HepG2 (cell line): ENCODE results near the gene ZNF765. TPM values are rescaled to one million over a fixed set of nuclear protein-coding genes. Genes with fewer than 3 reads are reported as not detected.

Source experiments
- MAZ ChIP-seq, 2 experiments: sonication (generic) in 1 of 2; formaldehyde crosslinking in 1 of 2; IDR thresholded peaks; 2 replicates each; pipeline versions ENCODE4 v1.5.0 to v1.6.1; 2012 to 2020; ENCODE audit warnings: low read depth in 2 of 2, mild to moderate bottlenecking in 2 of 2, borderline replicate concordance in 1 of 2, improper control_type of control experiment in 1 of 2, low read length in 1 of 2, missing genetic modification reagents in 1 of 2, moderate library complexity in 1 of 2
- NFRKB ChIP-seq: fragments of 450-650 bp; IDR thresholded peaks from 2 replicates; pipeline ENCODE4 v1.6.1; 2017
- SETDB1 ChIP-seq: sonication (generic); formaldehyde crosslinking; IDR thresholded peaks from 2 replicates; pipeline ENCODE4 v1.5.1; 2020; ENCODE audit warnings: missing genetic modification reagents, mild to moderate bottlenecking, borderline replicate concordance
- TOPORS ChIP-seq: sonication (generic); formaldehyde crosslinking; IDR thresholded peaks from 2 replicates; pipeline ENCODE4 v1.8.0; 2023; ENCODE audit warnings: mild to moderate bottlenecking, missing genetic modification reagents
- ZNF121 ChIP-seq: sonication (generic); formaldehyde crosslinking; IDR thresholded peaks from 2 replicates; pipeline ENCODE4 v1.5.0; 2020; ENCODE audit warnings: mild to moderate bottlenecking, missing genetic modification reagents
- ZNF615 ChIP-seq: sonication (generic); formaldehyde crosslinking; IDR thresholded peaks from 2 replicates; pipeline ENCODE4 v1.5.0; 2020; ENCODE audit warnings: mild to moderate bottlenecking, missing genetic modification reagents, borderline replicate concordance
- polyA plus RNA-seq, 8 experiments: library from polyadenylated mRNA; depleted of rRNA in 3 of 8; stranded (reverse) in 7 of 8; unstranded in 1 of 8; fragments of >200 nt; fragmentation: Illumina TruSeq in 4 of 8; extraction: Trizol in 4 of 8; gene quantifications; 2 replicates each; pipeline versions ENCODE4 v1.2.1 to v1.2.3, GENCODE V29; 2011 to 2016; ENCODE audit warnings: low read depth in 4 of 8, missing spikeins in 1 of 8, mixed read lengths in 1 of 8; ENCODE audit not compliant: insufficient read depth in 1 of 8
- total RNA-seq, 5 experiments: library from RNA; depleted of rRNA; stranded (reverse); fragments of >200 nt; fragmentation: Illumina TruSeq; extraction: Trizol; gene quantifications; 2 replicates each; pipeline ENCODE4 v1.2.3, GENCODE V29; 2016; ENCODE audit warnings: low read depth in 1 of 5
- TF ChIP-seq, protein P1 (sequence below), 2 experiments: sonication (generic) in 1 of 2; formaldehyde crosslinking in 1 of 2; IDR thresholded peaks; 2 replicates each; pipeline versions ENCODE4 v1.4.0 to v1.6.1; 2018 to 2020; ENCODE audit warnings: missing genetic modification reagents in 2 of 2, borderline replicate concordance in 1 of 2, low read depth in 1 of 2, mild to moderate bottlenecking in 1 of 2, missing biosample characterization in 1 of 2
- TF ChIP-seq, protein P2 (sequence below): sonication (generic); formaldehyde crosslinking; IDR thresholded peaks from 2 replicates; pipeline ENCODE4 v1.9.0; 2021; ENCODE audit warnings: missing genetic modification reagents, borderline replicate concordance
- TF ChIP-seq, protein P3 (sequence below): sonication (generic); formaldehyde crosslinking; IDR thresholded peaks from 2 replicates; pipeline ENCODE4 v1.5.1; 2020; ENCODE audit warnings: mild to moderate bottlenecking, missing genetic modification reagents, moderate library complexity
- TF ChIP-seq, protein P4 (sequence below), 2 experiments: sonication (generic) in 1 of 2; formaldehyde crosslinking in 1 of 2; IDR thresholded peaks; 2 replicates each; pipeline versions ENCODE4 v1.5.1 to v1.6.1; 2011 to 2020; ENCODE audit warnings: borderline replicate concordance in 1 of 2, low read depth in 1 of 2, low read length in 1 of 2, mild to moderate bottlenecking in 1 of 2, missing genetic modification reagents in 1 of 2, moderate library complexity in 1 of 2
- TF ChIP-seq, protein P5 (sequence below): sonication (generic); formaldehyde crosslinking; IDR thresholded peaks from 2 replicates; pipeline ENCODE4 v1.4.0; 2020; ENCODE audit warnings: missing genetic modification reagents

ZNF765 gene
- total and polyA plus RNA-seq, 2 of the 13 experiments (the other 11 are each of a cell fraction or from before 2014, with no cell fraction given), result 5.0 to 14.5 TPM

DNA sequence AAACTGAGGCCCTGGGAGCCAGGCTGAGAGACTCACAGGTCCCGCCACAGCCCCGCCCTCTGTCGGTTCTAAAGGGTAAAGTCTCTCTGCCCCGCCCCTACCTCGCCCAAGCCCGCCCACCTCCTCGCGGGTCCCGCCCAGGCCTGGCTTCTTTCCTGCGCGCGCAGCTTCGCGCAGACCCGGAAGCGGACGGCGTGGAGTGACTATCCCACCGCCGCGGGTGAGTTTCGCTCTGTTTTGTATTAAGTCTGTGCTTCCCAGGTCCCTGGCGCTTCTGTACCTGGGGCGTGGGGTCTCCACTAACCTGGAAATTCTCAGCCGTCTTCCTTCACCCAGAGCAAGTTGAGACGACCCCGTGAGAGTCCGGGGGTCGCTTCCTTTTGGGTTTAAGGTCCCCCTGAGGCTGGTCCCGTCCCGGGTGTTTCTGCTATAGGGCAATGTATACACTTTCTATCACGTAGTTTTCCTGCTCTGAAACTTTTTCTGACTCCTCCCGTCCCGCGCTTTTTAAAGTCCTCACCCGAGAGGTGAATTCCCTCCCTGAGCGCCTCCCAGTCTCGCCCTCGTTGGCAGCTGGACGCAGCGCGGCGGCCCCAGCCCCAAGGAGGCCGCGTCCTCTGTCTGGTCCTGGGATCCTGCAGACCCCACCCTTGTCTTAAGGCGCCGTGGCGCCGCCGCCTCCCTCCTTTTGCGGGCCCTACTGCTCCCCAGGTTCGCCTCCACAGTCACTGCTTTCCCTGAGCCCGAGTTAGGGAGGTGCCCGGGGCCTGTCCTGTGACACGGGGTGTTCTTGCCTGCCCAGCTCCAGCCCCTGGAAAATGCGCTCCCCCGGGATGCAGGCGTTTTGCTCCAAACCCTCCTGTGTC, at the start of gene ZNF765 (continued):
- TF ChIP-seq, protein P1, sequence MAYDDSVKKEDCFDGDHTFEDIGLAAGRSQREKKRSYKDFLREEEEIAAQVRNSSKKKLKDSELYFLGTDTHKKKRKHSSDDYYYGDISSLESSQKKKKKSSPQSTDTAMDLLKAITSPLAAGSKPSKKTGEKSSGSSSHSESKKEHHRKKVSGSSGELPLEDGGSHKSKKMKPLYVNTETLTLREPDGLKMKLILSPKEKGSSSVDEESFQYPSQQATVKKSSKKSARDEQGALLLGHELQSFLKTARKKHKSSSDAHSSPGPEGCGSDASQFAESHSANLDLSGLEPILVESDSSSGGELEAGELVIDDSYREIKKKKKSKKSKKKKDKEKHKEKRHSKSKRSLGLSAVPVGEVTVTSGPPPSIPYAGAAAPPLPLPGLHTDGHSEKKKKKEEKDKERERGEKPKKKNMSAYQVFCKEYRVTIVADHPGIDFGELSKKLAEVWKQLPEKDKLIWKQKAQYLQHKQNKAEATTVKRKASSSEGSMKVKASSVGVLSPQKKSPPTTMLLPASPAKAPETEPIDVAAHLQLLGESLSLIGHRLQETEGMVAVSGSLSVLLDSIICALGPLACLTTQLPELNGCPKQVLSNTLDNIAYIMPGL (CRISPR knock-in tag; IDR thresholded peaks at IDR 0.05; ENCODE audit: borderline replicate concordance in 1 of 2, low read depth in 1 of 2), result peak in 1 of 2 experiments; percentile 30; a peak in 1 of 4 replicates
- TF ChIP-seq, protein P2, sequence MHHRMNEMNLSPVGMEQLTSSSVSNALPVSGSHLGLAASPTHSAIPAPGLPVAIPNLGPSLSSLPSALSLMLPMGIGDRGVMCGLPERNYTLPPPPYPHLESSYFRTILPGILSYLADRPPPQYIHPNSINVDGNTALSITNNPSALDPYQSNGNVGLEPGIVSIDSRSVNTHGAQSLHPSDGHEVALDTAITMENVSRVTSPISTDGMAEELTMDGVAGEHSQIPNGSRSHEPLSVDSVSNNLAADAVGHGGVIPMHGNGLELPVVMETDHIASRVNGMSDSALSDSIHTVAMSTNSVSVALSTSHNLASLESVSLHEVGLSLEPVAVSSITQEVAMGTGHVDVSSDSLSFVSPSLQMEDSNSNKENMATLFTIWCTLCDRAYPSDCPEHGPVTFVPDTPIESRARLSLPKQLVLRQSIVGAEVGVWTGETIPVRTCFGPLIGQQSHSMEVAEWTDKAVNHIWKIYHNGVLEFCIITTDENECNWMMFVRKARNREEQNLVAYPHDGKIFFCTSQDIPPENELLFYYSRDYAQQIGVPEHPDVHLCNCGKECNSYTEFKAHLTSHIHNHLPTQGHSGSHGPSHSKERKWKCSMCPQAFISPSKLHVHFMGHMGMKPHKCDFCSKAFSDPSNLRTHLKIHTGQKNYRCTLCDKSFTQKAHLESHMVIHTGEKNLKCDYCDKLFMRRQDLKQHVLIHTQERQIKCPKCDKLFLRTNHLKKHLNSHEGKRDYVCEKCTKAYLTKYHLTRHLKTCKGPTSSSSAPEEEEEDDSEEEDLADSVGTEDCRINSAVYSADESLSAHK (CRISPR knock-in tag), result no peak
- TF ChIP-seq NFRKB (no peak), SETDB1 (CRISPR knock-in tag) (no peak), ZNF615 (CRISPR knock-in tag) (no peak), ZNF121 (CRISPR knock-in tag) (no peak), MAZ (IDR thresholded peaks at IDR 0.05; ENCODE audit: borderline replicate concordance, low read depth, low read length) (0 out of 2 replicates have a peak, but pooled peaks have one; percentile 19), MAZ (CRISPR knock-in tag; IDR thresholded peaks at IDR 0.05; ENCODE audit: low read depth) (0 out of 2 replicates have a peak, but pooled peaks have one; percentile 56), TOPORS (CRISPR knock-in tag) (no peak)
- TF ChIP-seq, protein P3, sequence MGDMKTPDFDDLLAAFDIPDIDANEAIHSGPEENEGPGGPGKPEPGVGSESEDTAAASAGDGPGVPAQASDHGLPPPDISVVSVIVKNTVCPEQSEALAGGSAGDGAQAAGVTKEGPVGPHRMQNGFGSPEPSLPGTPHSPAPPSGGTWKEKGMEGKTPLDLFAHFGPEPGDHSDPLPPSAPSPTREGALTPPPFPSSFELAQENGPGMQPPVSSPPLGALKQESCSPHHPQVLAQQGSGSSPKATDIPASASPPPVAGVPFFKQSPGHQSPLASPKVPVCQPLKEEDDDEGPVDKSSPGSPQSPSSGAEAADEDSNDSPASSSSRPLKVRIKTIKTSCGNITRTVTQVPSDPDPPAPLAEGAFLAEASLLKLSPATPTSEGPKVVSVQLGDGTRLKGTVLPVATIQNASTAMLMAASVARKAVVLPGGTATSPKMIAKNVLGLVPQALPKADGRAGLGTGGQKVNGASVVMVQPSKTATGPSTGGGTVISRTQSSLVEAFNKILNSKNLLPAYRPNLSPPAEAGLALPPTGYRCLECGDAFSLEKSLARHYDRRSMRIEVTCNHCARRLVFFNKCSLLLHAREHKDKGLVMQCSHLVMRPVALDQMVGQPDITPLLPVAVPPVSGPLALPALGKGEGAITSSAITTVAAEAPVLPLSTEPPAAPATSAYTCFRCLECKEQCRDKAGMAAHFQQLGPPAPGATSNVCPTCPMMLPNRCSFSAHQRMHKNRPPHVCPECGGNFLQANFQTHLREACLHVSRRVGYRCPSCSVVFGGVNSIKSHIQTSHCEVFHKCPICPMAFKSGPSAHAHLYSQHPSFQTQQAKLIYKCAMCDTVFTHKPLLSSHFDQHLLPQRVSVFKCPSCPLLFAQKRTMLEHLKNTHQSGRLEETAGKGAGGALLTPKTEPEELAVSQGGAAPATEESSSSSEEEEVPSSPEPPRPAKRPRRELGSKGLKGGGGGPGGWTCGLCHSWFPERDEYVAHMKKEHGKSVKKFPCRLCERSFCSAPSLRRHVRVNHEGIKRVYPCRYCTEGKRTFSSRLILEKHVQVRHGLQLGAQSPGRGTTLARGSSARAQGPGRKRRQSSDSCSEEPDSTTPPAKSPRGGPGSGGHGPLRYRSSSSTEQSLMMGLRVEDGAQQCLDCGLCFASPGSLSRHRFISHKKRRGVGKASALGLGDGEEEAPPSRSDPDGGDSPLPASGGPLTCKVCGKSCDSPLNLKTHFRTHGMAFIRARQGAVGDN (CRISPR knock-in tag), result peak; percentile 69
- TF ChIP-seq, protein P4, sequence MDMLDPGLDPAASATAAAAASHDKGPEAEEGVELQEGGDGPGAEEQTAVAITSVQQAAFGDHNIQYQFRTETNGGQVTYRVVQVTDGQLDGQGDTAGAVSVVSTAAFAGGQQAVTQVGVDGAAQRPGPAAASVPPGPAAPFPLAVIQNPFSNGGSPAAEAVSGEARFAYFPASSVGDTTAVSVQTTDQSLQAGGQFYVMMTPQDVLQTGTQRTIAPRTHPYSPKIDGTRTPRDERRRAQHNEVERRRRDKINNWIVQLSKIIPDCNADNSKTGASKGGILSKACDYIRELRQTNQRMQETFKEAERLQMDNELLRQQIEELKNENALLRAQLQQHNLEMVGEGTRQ (IDR thresholded peaks at IDR 0.05; ENCODE audit: low read depth, low read length), result no peak
- TF ChIP-seq, protein P4 (CRISPR knock-in tag; IDR thresholded peaks at IDR 0.05; ENCODE audit: borderline replicate concordance), result no peak
- TF ChIP-seq, protein P5, sequence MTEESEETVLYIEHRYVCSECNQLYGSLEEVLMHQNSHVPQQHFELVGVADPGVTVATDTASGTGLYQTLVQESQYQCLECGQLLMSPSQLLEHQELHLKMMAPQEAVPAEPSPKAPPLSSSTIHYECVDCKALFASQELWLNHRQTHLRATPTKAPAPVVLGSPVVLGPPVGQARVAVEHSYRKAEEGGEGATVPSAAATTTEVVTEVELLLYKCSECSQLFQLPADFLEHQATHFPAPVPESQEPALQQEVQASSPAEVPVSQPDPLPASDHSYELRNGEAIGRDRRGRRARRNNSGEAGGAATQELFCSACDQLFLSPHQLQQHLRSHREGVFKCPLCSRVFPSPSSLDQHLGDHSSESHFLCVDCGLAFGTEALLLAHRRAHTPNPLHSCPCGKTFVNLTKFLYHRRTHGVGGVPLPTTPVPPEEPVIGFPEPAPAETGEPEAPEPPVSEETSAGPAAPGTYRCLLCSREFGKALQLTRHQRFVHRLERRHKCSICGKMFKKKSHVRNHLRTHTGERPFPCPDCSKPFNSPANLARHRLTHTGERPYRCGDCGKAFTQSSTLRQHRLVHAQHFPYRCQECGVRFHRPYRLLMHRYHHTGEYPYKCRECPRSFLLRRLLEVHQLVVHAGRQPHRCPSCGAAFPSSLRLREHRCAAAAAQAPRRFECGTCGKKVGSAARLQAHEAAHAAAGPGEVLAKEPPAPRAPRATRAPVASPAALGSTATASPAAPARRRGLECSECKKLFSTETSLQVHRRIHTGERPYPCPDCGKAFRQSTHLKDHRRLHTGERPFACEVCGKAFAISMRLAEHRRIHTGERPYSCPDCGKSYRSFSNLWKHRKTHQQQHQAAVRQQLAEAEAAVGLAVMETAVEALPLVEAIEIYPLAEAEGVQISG (CRISPR knock-in tag), result peak; percentile 42; the same call in 1 of the 2 replicates
